B cell (primary cell): Measurements from ENCODE around the gene HAGH. TPM values are rescaled to one million over a fixed set of nuclear protein-coding genes. Genes with fewer than 3 reads are reported as not detected.

Experiments used
- ATAC-seq: fragments of 200-7000 bp; cut with Tn5 transposase; one replicate; pipeline ENCODE4 v1.10.0; 2021; ENCODE audit warnings: low read depth, mild to moderate bottlenecking, moderate number of reproducible peaks, moderate library complexity
- CTCF ChIA-PET: fragments of 350-600 bp; sonication (Branson Sonifier 250); formaldehyde crosslinking; loops from one replicate; lab custom pipeline; 2021; ENCODE audit warnings: antibody characterized with exemption, inconsistent platforms; lab: Charles Lee
- POLR2A ChIA-PET: fragments of 350-600 bp; sonication (Branson Sonifier 250); formaldehyde crosslinking; loops from one replicate; lab custom pipeline; 2021; ENCODE audit warnings: antibody characterized with exemption; lab: Charles Lee
- DNase-seq: peaks from one replicate; pipeline ENCODE4 v3.0.0; 2013
- H2AFZ ChIP-seq: 2 replicates; pipeline ENCODE4 v1.6.1; 2012; ENCODE audit warnings: mild to moderate bottlenecking, low read depth, low read length; ENCODE audit not compliant: insufficient read depth, poor library complexity, severe bottlenecking
- H3K27ac ChIP-seq, 2 donors: 1 replicate in 1 of 2; 2 replicates in 1 of 2; pipeline ENCODE4 v1.5.1; 2012 to 2013; ENCODE audit warnings: low read length in 2 of 2, mild to moderate bottlenecking in 2 of 2, moderate library complexity in 1 of 2
- H3K27me3 ChIP-seq, 4 experiments: fragments of 200-600 bp in 1 of 4; sonication (generic) in 1 of 4; replicated peaks in 1 of 4; 1 replicate in 2 of 4; 2 replicates in 2 of 4; pipeline versions ENCODE4 v1.6.1 to v1.7.0; 2013 to 2016; ENCODE audit warnings: low read length in 3 of 4, mild to moderate bottlenecking in 2 of 4, mixed read lengths in 1 of 4, moderate library complexity in 1 of 4; ENCODE audit not compliant: insufficient read depth in 4 of 4, control insufficient read depth in 3 of 4; ENCODE audit errors: control extremely low read depth in 1 of 4
- H3K36me3 ChIP-seq, 2 experiments: replicated peaks in 1 of 2; 1 replicate in 1 of 2; 2 replicates in 1 of 2; pipeline versions ENCODE4 v1.6.1 to v1.7.1; 2013; ENCODE audit warnings: low read length in 1 of 2; ENCODE audit not compliant: insufficient read depth in 2 of 2, control insufficient read depth in 1 of 2; ENCODE audit errors: control extremely low read depth in 1 of 2, extremely low read depth in 1 of 2
- H3K4me1 ChIP-seq, 2 donors: fragments of 200-600 bp in 1 of 2; sonication (generic) in 1 of 2; 1 replicate in 1 of 2; 2 replicates in 1 of 2; pipeline versions ENCODE4 v1.5.1 to v1.6.1; 2013 to 2017; ENCODE audit warnings: low read length in 2 of 2; ENCODE audit not compliant: control insufficient read depth in 2 of 2, insufficient read depth in 2 of 2
- H3K4me2 ChIP-seq: replicated peaks from 2 replicates; pipeline ENCODE3; 2012; ENCODE audit warnings: mild to moderate bottlenecking, low read depth, low read length; ENCODE audit not compliant: poor library complexity, severe bottlenecking
- H3K4me3 ChIP-seq, 5 experiments: fragments of 200-600 bp in 1 of 5; sonication (generic) in 1 of 5; 1 replicate in 3 of 5; 2 replicates in 2 of 5; pipeline versions ENCODE4 v1.5.1 to v1.7.0; 2011 to 2016; ENCODE audit warnings: low read length in 4 of 5, mild to moderate bottlenecking in 4 of 5, low read depth in 2 of 5, control low read depth in 1 of 5, moderate library complexity in 1 of 5; ENCODE audit not compliant: insufficient read depth in 1 of 5; ENCODE audit errors: control extremely low read depth in 1 of 5, extremely low read depth in 1 of 5
- H3K79me2 ChIP-seq: fragments of 200-600 bp; sonication (generic); one replicate; pipeline ENCODE4 v1.6.0; 2016; ENCODE audit warnings: low read length; ENCODE audit not compliant: control insufficient read depth, insufficient read depth
- H3K9ac ChIP-seq: fragments of 200-600 bp; sonication (generic); 2 replicates; pipeline ENCODE4 v1.6.1; 2017; ENCODE audit warnings: mild to moderate bottlenecking, low read length, moderate library complexity
- H3K9me3 ChIP-seq, 3 donors: one replicate each; pipeline versions ENCODE4 v1.6.1 to v1.7.1; 2013; ENCODE audit warnings: low read length in 2 of 3; ENCODE audit not compliant: control insufficient read depth in 2 of 3, insufficient read depth in 1 of 3; ENCODE audit errors: control extremely low read depth in 1 of 3
- H4K20me1 ChIP-seq: 2 replicates; pipeline ENCODE4 v1.6.0; 2012; ENCODE audit warnings: mild to moderate bottlenecking, low read length; ENCODE audit not compliant: insufficient read depth, control insufficient read depth, poor library complexity, severe bottlenecking
- H3K27ac Mint-ChIP-seq: one replicate; pipeline ENCODE4 v1.8.0; 2021; ENCODE audit warnings: mixed read lengths
- H3K27me3 Mint-ChIP-seq: one replicate; pipeline ENCODE4 v1.8.0; 2021; ENCODE audit warnings: mixed read lengths
- H3K4me1 Mint-ChIP-seq: one replicate; pipeline ENCODE4 v1.8.0; 2021; ENCODE audit warnings: mixed read lengths
- H3K4me3 Mint-ChIP-seq: one replicate; pipeline ENCODE4 v1.8.0; 2021; ENCODE audit warnings: mixed read lengths
- H3K9me3 Mint-ChIP-seq: one replicate; pipeline ENCODE4 v1.8.0; 2022; ENCODE audit warnings: mixed read lengths; ENCODE audit not compliant: insufficient read depth
- EZH2 ChIP-seq: IDR thresholded peaks from 2 replicates; pipeline ENCODE4 v1.6.1; 2012; ENCODE audit warnings: borderline replicate concordance, low read depth, mild to moderate bottlenecking, moderate library complexity, low read length; ENCODE audit not compliant: insufficient read depth, poor library complexity, severe bottlenecking
- WGBS: methylation state at CpG from one replicate; pipeline ENCODE4 v1.1.5; 2013; ENCODE audit warnings: missing lambda C conversion rate; ENCODE audit not compliant: insufficient coverage; 5-methylcytosine and 5-hydroxymethylcytosine counted together
- intact Hi-C: fragments of 100-400 bp; cut with micrococcal nuclease; formaldehyde crosslinking; loops from one replicate; pipeline ENCODE4 v1.10.0; 2022
- polyA plus RNA-seq: library from polyadenylated mRNA; depleted of rRNA; stranded (reverse); fragments of >200 nt; gene quantifications from 2 replicates; pipeline ENCODE4 v1.2.3, GENCODE V29; 2012
- total RNA-seq, 2 donors: library from RNA; stranded (reverse); fragments of 120-200 nt in 1 of 2; gene quantifications; 1 replicate in 1 of 2; 2 replicates in 1 of 2; pipeline versions ENCODE4 v1.2.3 to v1.2.4, GENCODE V29; 2013 to 2022
- TF ChIP-seq, protein P1 (sequence below): fragments of 200-600 bp; IDR thresholded peaks from one replicate; pipeline ENCODE4 v1.8.0; 2022; ENCODE audit warnings: antibody characterized with exemption, mild to moderate bottlenecking

The HAGH gene
- total and polyA plus RNA-seq, 2 donors (not counting 1 experiment from before 2014, with no cell fraction given): 50.6 to 74.2 TPM

DNA sequence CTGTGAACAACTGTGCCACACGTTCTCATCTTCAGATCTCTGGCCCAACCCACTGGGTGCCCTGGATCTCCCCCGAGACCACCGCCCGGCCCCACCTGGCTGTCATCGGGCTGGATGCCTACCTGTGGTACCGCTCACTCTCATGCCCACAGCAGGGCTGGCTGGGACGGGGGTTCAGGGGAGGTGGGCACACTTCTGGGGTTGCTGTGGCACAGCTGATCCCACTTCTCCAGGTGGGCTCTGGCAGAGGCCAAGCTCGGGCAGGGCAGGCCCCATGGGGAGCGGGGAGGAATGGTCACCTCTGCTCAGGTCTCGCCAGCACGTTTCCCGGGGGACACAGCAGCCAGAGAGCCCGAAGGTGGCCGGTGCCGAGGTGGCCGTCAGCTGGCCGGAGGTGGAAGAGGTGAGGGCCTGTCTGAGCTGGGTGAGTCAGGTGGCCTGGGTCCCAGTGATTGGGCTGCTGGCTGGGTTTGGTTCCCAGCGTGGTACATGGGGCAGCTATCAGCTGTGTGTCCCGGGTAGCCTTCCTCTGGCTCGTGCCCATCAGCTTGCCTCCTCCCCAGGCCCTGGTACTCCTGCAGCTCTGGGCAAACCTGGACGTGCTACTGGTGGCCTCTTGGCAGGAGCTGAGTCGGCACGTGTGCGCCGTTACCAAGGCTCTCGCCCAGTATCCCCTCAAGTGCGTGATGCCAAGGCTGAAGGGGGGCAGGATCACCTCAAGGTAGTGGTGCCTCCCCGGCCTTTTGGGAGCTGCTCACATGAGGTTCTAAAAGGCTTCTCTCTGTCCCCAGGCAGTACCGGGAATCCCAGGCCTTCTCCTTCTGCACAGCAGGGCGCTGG lies 51.4 kb downstream of the HAGH start:
- Histone ChIP-seq H3K4me1 (peaks cover 21 to 38% of the 10 kb centered on the region in 2 donors), H3K36me3 (peaks cover 0 to 29% of the 10 kb centered on the region in 2 experiments), H3K9ac (no peak overlapping the region), H2AFZ (no peak overlapping the region), H3K79me2 (peaks cover 38% of the 10 kb centered on the region), H3K4me2 (no peak overlapping the region), H4K20me1 (peaks cover 71% of the 10 kb centered on the region), H3K4me3 (no peak overlapping the region), H3K9me3 (no peaks in the 10 kb centered on the region), H3K27ac (no peak overlapping the region), H3K27me3 (no peaks in the 10 kb centered on the region)
- Mint-ChIP-seq H3K4me1 (peaks cover 24% of the 10 kb centered on the region), H3K9me3 (no peaks in the 10 kb centered on the region), H3K27me3 (no peaks in the 10 kb centered on the region), H3K27ac (no peak overlapping the region), H3K4me3 (peak overlapping the region; percentile 95)
- TF ChIP-seq, protein P1, sequence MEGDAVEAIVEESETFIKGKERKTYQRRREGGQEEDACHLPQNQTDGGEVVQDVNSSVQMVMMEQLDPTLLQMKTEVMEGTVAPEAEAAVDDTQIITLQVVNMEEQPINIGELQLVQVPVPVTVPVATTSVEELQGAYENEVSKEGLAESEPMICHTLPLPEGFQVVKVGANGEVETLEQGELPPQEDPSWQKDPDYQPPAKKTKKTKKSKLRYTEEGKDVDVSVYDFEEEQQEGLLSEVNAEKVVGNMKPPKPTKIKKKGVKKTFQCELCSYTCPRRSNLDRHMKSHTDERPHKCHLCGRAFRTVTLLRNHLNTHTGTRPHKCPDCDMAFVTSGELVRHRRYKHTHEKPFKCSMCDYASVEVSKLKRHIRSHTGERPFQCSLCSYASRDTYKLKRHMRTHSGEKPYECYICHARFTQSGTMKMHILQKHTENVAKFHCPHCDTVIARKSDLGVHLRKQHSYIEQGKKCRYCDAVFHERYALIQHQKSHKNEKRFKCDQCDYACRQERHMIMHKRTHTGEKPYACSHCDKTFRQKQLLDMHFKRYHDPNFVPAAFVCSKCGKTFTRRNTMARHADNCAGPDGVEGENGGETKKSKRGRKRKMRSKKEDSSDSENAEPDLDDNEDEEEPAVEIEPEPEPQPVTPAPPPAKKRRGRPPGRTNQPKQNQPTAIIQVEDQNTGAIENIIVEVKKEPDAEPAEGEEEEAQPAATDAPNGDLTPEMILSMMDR: no peak
- no peak for TF ChIP-seq EZH2
- 97% methylated on average over 30 of the region's 30 CpGs for WGBS
- ChIA-PET CTCF (interaction anchor here (1.5 kb wide), 1 partner anchor 8 kb away, joined by 9 read pairs; the partner anchor contains the start of genes NUBP2 and SPSB3), POLR2A (no interaction called here)
- DNase-seq (no peak), ATAC-seq (no peak)
- intact Hi-C loops: no loop called here

DNA sequence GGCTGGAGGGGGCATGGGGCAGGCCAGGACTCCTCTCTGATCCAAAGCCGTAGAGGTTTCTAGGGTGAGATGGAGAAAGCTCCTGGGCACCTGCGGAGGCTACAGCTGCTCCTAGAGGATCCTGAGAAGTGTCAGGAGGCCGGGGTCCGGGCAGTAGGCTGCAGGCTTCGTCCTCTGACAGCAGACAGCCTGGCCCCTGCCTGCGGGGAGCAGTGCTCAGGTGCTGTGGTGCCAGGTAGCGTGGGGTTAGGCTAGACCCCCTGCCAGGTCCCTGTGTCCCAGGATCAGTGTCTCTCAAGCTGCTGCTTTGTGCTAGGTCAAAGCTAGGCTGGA lies 52.2 kb downstream of the HAGH start:
- CTCF ChIA-PET: interaction anchor here (0.8 to 1.5 kb wide), 3 partner anchors 9 to 367 kb away, joined by 3 to 9 read pairs (median 3); partner anchors contain the start of genes NUBP2, RPS2 and SPSB3
- TF ChIP-seq, protein P1: no peak
- no peak for TF ChIP-seq EZH2
- Histone ChIP-seq H2AFZ (no peak overlapping the region), H3K9me3 (no peaks in the 10 kb centered on the region), H3K4me3 (no peak overlapping the region), H3K79me2 (peaks cover 31% of the 10 kb centered on the region), H4K20me1 (peaks cover 71% of the 10 kb centered on the region), H3K27me3 (no peaks in the 10 kb centered on the region), H3K27ac (no peak overlapping the region), H3K36me3 (peaks cover 0 to 26% of the 10 kb centered on the region in 2 experiments), H3K9ac (no peak overlapping the region), H3K4me2 (peak overlapping the region; percentile 99), H3K4me1 (peaks cover 22 to 41% of the 10 kb centered on the region in 2 donors)
- 90% methylated on average over 7 of the region's 7 CpGs for WGBS
- no peaks in the 10 kb centered on the region for H3K9me3 Mint-ChIP-seq
- no peak for ATAC-seq
- intact Hi-C loops: loop anchor here (5.0 kb wide), 2 partner anchors 153 to 362 kb away; partner anchors contain the start of gene UNKL
- DNase-seq: no peak
- H3K4me1 Mint-ChIP-seq: peaks cover 27% of the 10 kb centered on the region
- H3K27ac Mint-ChIP-seq: no peak overlapping the region
- POLR2A ChIA-PET: interaction anchor here (1.0 to 4.4 kb wide), 2 partner anchors 8 to 53 kb away, joined by 3 to 27 read pairs; partner anchors contain the start of genes NUBP2 and SPSB3
- peak overlapping the region; percentile 95 for H3K4me3 Mint-ChIP-seq
- no peaks in the 10 kb centered on the region for H3K27me3 Mint-ChIP-seq
